HG03139 (cell line): ENCODE results near the gene VASH1.

ENCODE experiments used
- ATAC-seq: cut with Tn5 transposase; IDR thresholded peaks from one replicate; pipeline ENCODE4 v1.9.1; 2021; ENCODE audit not compliant: unreplicated experiment

VASH1 gene

GRCh38 chr14:76770521-76771436 is 9.5 kb downstream of the VASH1 start:
- ATAC-seq = no peak

DNA sequence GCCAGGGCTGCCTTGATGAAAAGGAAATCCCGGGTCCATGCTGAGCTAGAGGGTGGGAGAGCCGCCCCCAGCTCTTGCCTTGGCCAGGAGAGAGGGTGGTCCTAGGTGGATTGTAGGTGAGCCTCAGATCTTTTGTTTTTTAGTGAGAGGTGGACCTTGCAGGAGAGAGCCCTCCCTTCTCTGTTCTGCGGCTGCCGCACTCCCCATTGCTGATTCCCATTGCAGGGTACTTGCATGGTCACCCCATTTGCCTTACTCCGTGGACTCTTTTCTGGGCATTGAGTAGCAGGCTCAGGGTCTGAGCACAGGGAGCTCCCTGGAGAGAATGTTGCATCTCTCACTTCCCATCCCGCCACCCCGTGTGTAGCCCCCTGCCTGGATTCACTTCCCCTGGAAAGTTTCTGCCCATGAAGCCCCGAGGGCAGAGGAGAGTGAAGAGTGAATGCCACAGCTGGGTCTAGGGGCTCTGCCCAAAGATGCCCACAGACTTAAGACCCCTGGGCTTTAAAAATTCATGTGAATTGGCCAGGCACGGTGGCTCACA is 10.2 kb downstream of the VASH1 start:
- no peak for ATAC-seq

- no peak for ATAC-seq
Measured at GRCh38 chr14:76772300-76773187, 11.3 kb downstream of the VASH1 start.

GRCh38 chr14:76773188-76773885 is 12.1 kb downstream of the VASH1 start:
- no peak for ATAC-seq

- ATAC-seq = no peak
Measured at GRCh38 chr14:76773956-76774820, 12.9 kb downstream of the VASH1 start.

GRCh38 chr14:76774821-76775694 is 13.8 kb downstream of the VASH1 start:
- no peak for ATAC-seq

DNA sequence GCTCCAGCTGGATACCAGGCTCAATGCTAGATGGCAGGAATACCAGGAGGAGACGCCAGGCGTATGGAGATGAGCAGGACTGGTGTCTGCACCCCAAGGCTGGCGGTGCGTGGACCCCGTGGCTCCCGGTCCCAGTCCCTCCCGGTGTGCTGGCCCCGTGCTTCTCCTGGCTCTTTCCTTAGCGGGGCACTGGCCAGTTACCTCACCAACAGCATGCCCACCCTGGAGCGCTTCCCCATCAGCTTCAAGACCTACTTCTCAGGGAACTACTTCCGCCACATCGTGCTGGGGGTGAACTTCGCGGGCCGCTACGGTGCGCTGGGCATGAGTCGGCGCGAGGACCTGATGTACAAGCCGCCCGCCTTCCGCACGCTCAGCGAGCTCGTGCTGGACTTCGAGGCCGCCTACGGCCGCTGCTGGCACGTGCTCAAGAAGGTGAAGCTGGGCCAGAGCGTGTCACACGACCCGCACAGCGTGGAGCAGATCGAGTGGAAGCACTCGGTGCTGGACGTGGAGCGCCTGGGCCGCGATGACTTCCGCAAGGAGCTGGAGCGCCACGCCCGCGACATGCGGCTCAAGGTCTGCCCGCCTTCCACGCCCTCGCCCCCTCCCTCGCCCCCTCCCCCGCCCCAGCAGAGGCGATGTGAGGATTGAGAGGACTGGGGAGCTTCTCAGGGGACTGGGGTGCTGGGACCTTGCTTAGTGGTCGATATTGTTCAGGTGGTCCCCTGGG is 14.6 kb downstream of the VASH1 start:
- no peak for ATAC-seq

DNA sequence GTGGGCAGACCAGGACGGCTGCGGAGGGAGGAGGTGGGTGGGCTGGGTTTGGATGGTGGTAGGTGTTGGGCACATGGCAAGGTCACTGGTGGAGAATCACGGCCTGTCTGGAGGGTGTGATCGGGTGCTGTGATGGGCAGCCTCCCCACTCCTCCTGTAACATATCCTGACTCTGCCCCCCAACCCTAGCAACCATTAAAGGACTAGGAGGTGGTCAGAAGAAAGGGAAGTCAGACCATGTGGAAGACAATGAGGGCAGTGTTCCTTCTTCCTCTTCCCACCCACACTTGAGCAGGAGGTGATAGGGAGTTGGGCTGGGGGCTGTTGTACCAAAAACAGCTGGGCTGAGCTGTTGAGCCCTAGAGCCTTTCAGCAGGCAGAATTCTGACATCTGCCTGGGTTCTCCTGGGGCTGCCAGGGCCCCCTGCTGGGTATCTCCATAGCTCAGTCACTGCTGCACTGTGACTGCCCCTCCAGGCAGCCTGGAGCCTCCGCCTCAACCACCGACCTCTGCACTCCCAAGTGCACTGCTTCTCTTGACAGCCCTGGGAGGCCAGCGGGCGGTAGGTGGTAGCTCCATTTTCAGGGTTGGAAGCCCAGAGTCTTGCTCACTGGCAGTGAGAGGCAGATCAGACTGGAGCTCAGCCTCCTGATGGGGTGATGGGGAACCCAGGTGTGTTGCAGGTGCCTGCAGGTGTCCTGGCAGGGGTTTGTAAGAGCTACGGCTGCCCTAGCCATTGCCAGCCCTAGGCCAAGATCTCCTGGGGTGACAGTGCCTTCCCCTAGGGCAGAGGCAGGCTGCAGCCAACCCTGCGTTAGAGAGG is 15.4 kb downstream of the VASH1 start:
- no peak for ATAC-seq

DNA sequence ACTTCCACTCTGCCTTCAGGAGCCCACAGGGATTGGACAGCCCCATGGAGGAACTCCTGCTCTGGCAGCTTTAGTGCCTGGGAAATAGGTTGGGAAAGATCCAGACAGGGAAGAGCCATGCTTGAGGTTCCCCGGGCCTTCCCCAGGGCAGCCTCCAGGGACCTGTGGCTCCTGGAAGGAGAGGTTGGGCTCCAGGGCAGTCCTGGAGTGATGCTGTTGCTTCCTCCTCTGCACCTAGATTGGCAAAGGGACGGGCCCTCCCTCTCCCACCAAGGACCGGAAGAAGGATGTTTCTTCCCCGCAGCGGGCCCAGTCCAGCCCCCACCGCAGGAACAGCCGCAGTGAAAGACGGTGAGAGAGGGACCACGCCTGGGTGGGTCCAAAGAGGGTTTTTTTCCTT is 16.5 kb downstream of the VASH1 start:
- no peak for ATAC-seq

GRCh38 chr14:76778546-76779215 is 17.4 kb downstream of the VASH1 start:
- ATAC-seq = no peak

- ATAC-seq = no peak
Measured at GRCh38 chr14:76779221-76780057, 18.2 kb downstream of the VASH1 start.

DNA sequence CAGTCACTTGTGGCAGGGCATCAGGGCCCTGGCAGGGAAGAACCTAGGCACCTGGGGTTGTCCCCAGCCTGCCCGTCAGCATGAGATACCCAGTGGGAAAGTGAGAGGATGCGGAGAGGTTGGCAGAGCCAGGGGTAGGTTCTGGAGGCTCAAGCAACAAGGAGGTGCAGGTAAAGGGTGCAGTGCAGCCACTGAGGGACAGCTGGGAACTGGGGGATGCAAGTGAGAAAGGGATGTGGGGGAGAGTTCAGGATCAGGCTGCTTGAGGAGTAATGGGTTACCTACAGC is 18.7 kb downstream of the VASH1 start:
- no peak for ATAC-seq

GRCh38 chr14:76780360-76780759 is 19.1 kb downstream of the VASH1 start:
- no peak for ATAC-seq

DNA sequence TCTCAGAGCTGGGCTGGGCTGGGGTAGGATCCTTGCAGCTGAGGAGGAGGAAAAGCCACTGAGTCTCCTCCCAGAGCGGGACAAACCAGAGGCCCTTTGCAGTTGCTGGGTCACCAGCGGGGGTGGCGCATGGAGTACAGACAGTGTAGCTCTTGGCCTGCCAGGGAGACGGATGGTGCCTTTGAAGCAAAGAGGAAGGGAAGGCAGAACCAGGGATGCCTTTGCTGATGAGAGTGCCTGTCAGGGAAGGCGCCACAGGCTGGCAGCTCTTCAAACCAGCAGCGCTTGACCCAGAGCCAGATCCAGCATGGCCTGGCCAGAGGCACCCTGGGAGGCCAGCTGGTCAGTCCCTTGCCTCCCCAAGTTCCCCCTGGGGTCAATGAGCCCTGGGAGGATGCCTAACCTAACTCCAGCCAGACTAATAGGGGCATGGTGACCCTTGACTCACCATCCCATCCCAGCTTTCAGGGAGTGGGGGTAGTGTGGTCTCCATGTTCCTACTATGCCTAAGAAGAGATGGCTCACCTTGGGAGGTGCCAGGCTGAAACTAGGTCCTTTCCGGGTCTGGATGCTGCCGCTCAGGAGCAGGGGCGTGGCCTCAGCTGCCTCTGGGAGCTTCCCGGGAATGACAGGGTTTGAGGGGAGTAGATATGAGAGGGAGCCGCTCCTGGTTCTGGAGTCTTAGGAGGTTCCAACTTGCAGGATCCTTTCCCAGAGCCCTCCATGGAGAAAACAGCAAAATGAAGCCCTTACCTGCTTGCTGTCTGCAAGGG is 19.8 kb downstream of the VASH1 start:
- ATAC-seq = no peak

GRCh38 chr14:76781648-76782051 is 20.4 kb downstream of the VASH1 start:
- ATAC-seq = no peak
